Measurements from ENCODE around the gene BSND. TPM values are rescaled to one million over a fixed set of nuclear protein-coding genes. Genes with fewer than 3 reads are reported as not detected.

BSND gene
- total RNA-seq, 4 donors from 2014 or later, result not detected

DNA sequence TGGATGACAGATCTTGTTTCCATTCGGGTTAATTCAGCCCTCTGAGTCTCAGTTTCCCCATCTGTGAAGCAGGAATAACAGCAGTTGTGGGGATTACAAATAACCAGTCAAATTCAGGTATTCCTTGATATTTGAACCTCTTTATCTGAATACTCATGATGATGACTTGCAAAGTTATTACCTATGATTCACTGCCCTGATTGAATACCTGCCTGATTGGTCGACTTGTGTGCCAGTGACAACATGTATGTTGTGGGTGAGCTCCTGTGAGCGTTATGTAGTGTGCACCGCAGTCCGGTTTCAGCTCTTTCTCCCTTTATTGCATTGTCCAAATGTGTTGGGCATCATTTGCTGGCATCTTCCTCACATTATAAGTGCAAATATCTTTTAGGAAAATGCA lies 27.8 kb upstream of the BSND start:
- Histone ChIP-seq H3K9me3 (no peaks in the 10 kb centered on the region), H3K27ac (peak overlapping the region in 1 of 4 donors; percentile 25), H3K36me3 (no peaks in the 10 kb centered on the region), H3K4me1 (no peaks in the 10 kb centered on the region), H3K27me3 (no peaks in the 10 kb centered on the region), H3K4me3 (no peak overlapping the region)
- peak in 1 of 3 donors; percentile 36 for DNase-seq
- no peak for TF ChIP-seq POLR2A (IDR thresholded peaks at IDR 0.05)
- TF ChIP-seq, protein P1, sequence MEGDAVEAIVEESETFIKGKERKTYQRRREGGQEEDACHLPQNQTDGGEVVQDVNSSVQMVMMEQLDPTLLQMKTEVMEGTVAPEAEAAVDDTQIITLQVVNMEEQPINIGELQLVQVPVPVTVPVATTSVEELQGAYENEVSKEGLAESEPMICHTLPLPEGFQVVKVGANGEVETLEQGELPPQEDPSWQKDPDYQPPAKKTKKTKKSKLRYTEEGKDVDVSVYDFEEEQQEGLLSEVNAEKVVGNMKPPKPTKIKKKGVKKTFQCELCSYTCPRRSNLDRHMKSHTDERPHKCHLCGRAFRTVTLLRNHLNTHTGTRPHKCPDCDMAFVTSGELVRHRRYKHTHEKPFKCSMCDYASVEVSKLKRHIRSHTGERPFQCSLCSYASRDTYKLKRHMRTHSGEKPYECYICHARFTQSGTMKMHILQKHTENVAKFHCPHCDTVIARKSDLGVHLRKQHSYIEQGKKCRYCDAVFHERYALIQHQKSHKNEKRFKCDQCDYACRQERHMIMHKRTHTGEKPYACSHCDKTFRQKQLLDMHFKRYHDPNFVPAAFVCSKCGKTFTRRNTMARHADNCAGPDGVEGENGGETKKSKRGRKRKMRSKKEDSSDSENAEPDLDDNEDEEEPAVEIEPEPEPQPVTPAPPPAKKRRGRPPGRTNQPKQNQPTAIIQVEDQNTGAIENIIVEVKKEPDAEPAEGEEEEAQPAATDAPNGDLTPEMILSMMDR (IDR thresholded peaks at IDR 0.05), result no peak

DNA sequence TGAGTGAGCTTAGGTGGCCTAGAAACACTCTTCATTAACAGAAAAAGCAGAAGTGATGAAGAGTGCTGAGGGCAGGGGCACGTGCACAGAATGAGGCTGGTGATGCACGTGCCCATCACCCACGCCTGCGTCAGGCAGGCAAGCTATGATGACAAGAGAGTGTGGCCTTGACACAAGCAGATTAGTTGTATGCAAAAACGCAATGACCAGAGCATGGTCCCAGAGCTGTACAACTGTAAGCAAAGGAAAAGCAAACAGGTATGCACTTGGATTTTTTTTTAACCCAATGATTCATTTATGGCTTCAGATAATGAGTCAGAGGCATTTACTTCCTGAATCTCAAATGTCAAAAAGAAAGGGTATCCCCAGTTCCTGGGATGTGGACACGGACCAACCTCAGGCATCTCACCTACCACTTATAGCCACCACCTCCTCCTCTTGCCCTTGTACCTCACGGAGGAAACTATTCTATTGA lies 27.4 kb upstream of the BSND start:
- no peaks in the 10 kb centered on the region for H3K27me3 ChIP-seq
- H3K4me1 ChIP-seq, result no peaks in the 10 kb centered on the region
- H3K9me3 ChIP-seq, result no peaks in the 10 kb centered on the region
- no peak for TF ChIP-seq POLR2A (IDR thresholded peaks at IDR 0.05)
- TF ChIP-seq, protein P1 (IDR thresholded peaks at IDR 0.05), result no peak
- H3K4me3 ChIP-seq, result no peak overlapping the region
- peak overlapping the region in 1 of 4 donors; percentile 25 for H3K27ac ChIP-seq
- peak in 1 of 3 donors; percentile 46 for DNase-seq
- no peaks in the 10 kb centered on the region for H3K36me3 ChIP-seq

DNA sequence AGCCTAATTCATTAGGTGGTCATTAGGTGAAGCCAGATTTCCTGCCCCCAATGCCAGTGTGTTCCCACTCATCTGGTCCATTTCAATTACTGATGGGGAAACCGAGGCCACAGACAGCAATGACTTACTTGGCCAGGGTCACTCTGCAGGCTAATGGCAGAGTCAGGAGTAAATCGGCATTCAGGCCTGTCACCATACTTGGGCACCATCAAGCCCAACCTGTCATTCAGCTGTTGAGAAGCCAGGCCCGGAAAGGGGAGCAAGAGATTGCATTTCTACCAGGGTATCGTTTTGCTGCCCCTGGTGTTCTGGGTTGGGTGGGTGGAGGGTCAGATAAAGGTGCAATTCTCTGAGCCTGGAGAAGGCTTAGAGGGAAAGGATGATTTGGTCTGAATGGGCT lies 26.3 kb upstream of the BSND start:
- Histone ChIP-seq H3K4me1 (no peaks in the 10 kb centered on the region), H3K27me3 (no peaks in the 10 kb centered on the region), H3K36me3 (no peaks in the 10 kb centered on the region), H3K4me3 (no peak overlapping the region), H3K27ac (no peak overlapping the region), H3K9me3 (no peaks in the 10 kb centered on the region)
- DNase-seq, result peak in 1 of 3 donors; percentile 26
- TF ChIP-seq, protein P1 (IDR thresholded peaks at IDR 0.05), result no peak
- no peak for TF ChIP-seq POLR2A (IDR thresholded peaks at IDR 0.05)

DNA sequence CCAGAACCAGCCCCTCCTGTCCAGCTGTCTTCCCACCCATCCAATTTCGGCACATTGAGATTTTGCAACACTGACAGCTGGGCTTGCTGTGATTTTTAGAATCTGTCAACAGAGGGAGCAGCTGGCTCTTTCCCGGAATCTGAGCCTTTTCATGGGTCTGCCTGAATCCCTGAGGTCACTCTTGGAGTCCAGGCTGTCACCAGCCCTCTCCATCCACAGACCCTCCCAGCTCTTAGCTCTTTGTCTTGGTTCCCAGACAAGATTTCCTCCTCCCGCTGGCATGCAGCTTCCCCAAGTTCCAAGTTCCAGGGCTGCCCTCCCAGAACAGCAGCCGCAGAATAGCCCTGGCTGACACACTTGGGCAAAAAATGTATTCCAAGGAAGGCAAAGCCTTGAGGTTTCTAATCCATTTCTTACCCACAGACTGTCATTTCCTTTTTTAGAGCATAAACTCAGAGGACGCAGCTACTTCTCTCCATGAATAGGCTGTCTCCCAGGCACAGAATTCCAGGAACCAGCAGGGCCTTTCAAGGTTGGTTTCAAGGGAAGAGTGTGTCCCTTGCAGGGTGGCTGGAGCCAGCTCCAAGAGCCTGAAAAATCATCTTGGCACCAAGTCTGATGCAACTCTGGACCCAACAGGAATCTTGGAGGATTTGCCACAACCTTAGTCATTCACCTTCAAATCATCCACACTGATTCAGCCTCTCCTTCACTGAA lies 25.4 kb upstream of the BSND start:
- no peaks in the 10 kb centered on the region for H3K36me3 ChIP-seq
- H3K9me3 ChIP-seq, result no peaks in the 10 kb centered on the region
- no peak overlapping the region for H3K4me3 ChIP-seq
- H3K27ac ChIP-seq, result peak overlapping the region in 2 of 4 donors; percentile 9 to 27
- H3K4me1 ChIP-seq, result no peaks in the 10 kb centered on the region
- H3K27me3 ChIP-seq, result no peaks in the 10 kb centered on the region
- peak in 1 of 3 donors; percentile 51 for DNase-seq
- TF ChIP-seq, protein P1 (IDR thresholded peaks at IDR 0.05), result peak in 1 of 6 experiments; percentile 17
- TF ChIP-seq POLR2A (IDR thresholded peaks at IDR 0.05), result no peak

DNA sequence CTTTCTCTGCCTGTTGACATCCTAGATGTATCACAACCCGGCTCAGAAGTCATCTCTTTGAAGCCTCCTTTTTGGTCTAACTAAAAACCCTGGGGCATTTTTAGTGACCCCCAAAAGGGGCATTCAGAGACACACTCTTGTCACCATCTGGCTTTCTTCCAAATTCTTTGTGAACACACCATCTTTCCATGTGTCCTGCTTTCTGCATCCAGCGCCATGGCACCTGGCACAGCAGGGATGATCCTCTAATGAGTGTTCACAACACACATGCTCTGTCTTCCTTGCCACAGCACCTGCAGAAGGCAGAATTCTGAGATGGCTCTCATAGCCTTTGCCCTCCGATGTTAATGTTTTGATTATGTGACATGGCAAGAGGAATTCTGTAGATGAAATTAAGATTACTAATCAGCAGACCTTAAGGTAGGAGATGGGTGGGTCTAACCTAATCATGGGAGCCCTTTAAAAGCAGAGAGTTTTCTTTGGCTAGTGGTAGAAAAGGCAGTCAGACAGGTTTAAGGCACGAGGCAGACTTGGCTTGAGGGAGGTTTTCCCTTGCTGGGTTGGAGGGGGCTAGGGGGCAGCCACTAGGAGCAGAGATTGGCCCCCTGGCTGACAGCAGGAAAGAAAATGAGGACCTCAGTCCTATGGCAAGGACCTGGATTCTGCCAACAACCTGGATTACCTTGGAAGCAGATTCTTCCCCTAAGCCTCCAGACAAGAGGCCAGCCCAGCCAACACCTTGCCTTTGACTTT lies 23.2 kb upstream of the BSND start:
- TF ChIP-seq, protein P1 (IDR thresholded peaks at IDR 0.05), result no peak
- no peak for TF ChIP-seq POLR2A (IDR thresholded peaks at IDR 0.05)
- DNase-seq, result peak in 1 of 3 donors; percentile 17
- H3K4me1 ChIP-seq, result peaks cover 0 to 6% (median 0%) of the 10 kb centered on the region in 4 donors
- no peaks in the 10 kb centered on the region for H3K36me3 ChIP-seq
- no peaks in the 10 kb centered on the region for H3K9me3 ChIP-seq
- no peak overlapping the region for H3K4me3 ChIP-seq
- no peaks in the 10 kb centered on the region for H3K27me3 ChIP-seq
- no peak overlapping the region for H3K27ac ChIP-seq
